Neural cell (in vitro differentiated cells): ENCODE results near the gene PPIL6. TPM values are rescaled to one million over a fixed set of nuclear protein-coding genes. Genes with fewer than 3 reads are reported as not detected.

Source experiments
- H2AFZ ChIP-seq: fragments of 200-600, 300-800 bp; sonication (generic), shearing (Covaris generic); 2 replicates; pipeline ENCODE4 v1.6.0; 2014; ENCODE audit warnings: low read depth, mild to moderate bottlenecking, antibody characterized with exemption, low read length, moderate library complexity
- H3F3A ChIP-seq: fragments of 200-600 bp; shearing (Covaris generic); 2 replicates; pipeline ENCODE4 v1.6.1; 2016; ENCODE audit warnings: mild to moderate bottlenecking, moderate library complexity, mixed read lengths, antibody characterized with exemption, low read length; ENCODE audit not compliant: insufficient read depth, poor library complexity, severe bottlenecking
- H3K27ac ChIP-seq: fragments of 200-600, 300-800 bp; sonication (generic), shearing (Covaris generic); 2 replicates; pipeline ENCODE4 v1.5.1; 2014; ENCODE audit warnings: mild to moderate bottlenecking, low read length, moderate library complexity
- H3K27me3 ChIP-seq: fragments of 300-800, 200-600 bp; sonication (generic), shearing (Covaris generic); 2 replicates; pipeline ENCODE4 v1.6.0; 2014; ENCODE audit warnings: mild to moderate bottlenecking, low read depth, low read length, moderate library complexity; ENCODE audit not compliant: insufficient read depth
- H3K36me3 ChIP-seq: fragments of 300-800, 200-600 bp; sonication (generic), shearing (Covaris generic); 2 replicates; pipeline ENCODE4 v1.5.1; 2014; ENCODE audit warnings: mild to moderate bottlenecking, antibody characterized with exemption, low read length, moderate library complexity; ENCODE audit not compliant: insufficient read depth
- H3K4me2 ChIP-seq: fragments of 300-800, 200-600 bp; sonication (generic), shearing (Covaris generic); 2 replicates; pipeline ENCODE4 v1.6.0; 2014; ENCODE audit warnings: mild to moderate bottlenecking, low read length
- H3K4me3 ChIP-seq: fragments of 300-800, 200-600 bp; sonication (generic), shearing (Covaris generic); 2 replicates; pipeline ENCODE4 v1.5.1; 2014; ENCODE audit warnings: mild to moderate bottlenecking, low read length, moderate library complexity
- H3K79me2 ChIP-seq: fragments of 200-600 bp; shearing (Covaris generic); replicated peaks from 2 replicates; pipeline ENCODE4 v1.6.0; 2014; ENCODE audit warnings: mild to moderate bottlenecking, low read length, moderate library complexity; ENCODE audit not compliant: insufficient read depth
- H3K9ac ChIP-seq: fragments of 300-800, 200-600 bp; sonication (generic), shearing (Covaris generic); 2 replicates; pipeline ENCODE4 v1.6.1; 2016; ENCODE audit warnings: mild to moderate bottlenecking, low read length, mixed read lengths
- H3K9me2 ChIP-seq: fragments of 200-600 bp; shearing (Covaris generic); 2 replicates; pipeline ENCODE4 v1.6.1; 2016; ENCODE audit warnings: mild to moderate bottlenecking, low read length, mixed read lengths; ENCODE audit not compliant: insufficient read depth
- H3K9me3 ChIP-seq: fragments of 200-600, 300-800 bp; sonication (generic), shearing (Covaris generic); 2 replicates; pipeline ENCODE4 v1.6.1; 2016; ENCODE audit warnings: mild to moderate bottlenecking, mixed run types, low read length, moderate library complexity, mixed read lengths
- H4K20me1 ChIP-seq: fragments of 200-600 bp; shearing (Covaris generic); 2 replicates; pipeline ENCODE4 v1.6.1; 2016; ENCODE audit warnings: mild to moderate bottlenecking, mixed run types; ENCODE audit not compliant: insufficient read depth
- EP300 ChIP-seq: fragments of 450-650 bp; conservative IDR thresholded peaks from 2 replicates; pipeline ENCODE4 v1.6.1; 2014; ENCODE audit warnings: antibody characterized with exemption, mild to moderate bottlenecking, moderate library complexity; ENCODE audit not compliant: poor library complexity, severe bottlenecking
- EZH2 ChIP-seq: fragments of 200-600, 300-800 bp; shearing (Covaris generic), sonication (generic); IDR thresholded peaks from 2 replicates; pipeline ENCODE4 v1.6.1; 2014; ENCODE audit warnings: antibody characterized with exemption, low read length, borderline replicate concordance, mild to moderate bottlenecking; ENCODE audit not compliant: insufficient read depth, poor library complexity, severe bottlenecking
- MXI1 ChIP-seq: fragments of 450-650 bp; conservative IDR thresholded peaks from 2 replicates; pipeline ENCODE4 v1.6.1; 2014; ENCODE audit warnings: antibody characterized with exemption, mild to moderate bottlenecking; ENCODE audit not compliant: poor library complexity, severe bottlenecking
- POLR2AphosphoS5 ChIP-seq: IDR thresholded peaks from 2 replicates; pipeline ENCODE4 v1.6.1; 2012
- RAD21 ChIP-seq: fragments of 450-650 bp; conservative IDR thresholded peaks from 2 replicates; pipeline ENCODE4 v1.6.1; 2014; ENCODE audit warnings: antibody characterized with exemption, mild to moderate bottlenecking, moderate library complexity
- SMC3 ChIP-seq: fragments of 450-650 bp; conservative IDR thresholded peaks from 2 replicates; pipeline ENCODE4 v1.6.1; 2014; ENCODE audit warnings: antibody characterized with exemption, mild to moderate bottlenecking, moderate library complexity; ENCODE audit not compliant: poor library complexity
- TAF1 ChIP-seq: IDR thresholded peaks from 2 replicates; pipeline ENCODE4 v1.6.1; 2012; ENCODE audit warnings: low read depth
- polyA plus RNA-seq: library from polyadenylated mRNA; depleted of rRNA; stranded (reverse); fragments of >200 nt; gene quantifications from 2 replicates; pipeline ENCODE4 v1.2.3, GENCODE V29; 2014
- TF ChIP-seq, protein P1 (sequence below): fragments of 450-650 bp; IDR thresholded peaks from 2 replicates; pipeline ENCODE4 v1.5.1; 2014; ENCODE audit warnings: antibody characterized with exemption, mild to moderate bottlenecking, moderate library complexity; ENCODE audit not compliant: poor library complexity, severe bottlenecking
- TF ChIP-seq, protein P2 (sequence below): IDR thresholded peaks from 2 replicates; pipeline ENCODE4 v1.6.1; 2012; ENCODE audit warnings: borderline replicate concordance

The PPIL6 gene
- polyA plus RNA-seq, 1 donor from 2014 or later = 11.8 TPM

DNA sequence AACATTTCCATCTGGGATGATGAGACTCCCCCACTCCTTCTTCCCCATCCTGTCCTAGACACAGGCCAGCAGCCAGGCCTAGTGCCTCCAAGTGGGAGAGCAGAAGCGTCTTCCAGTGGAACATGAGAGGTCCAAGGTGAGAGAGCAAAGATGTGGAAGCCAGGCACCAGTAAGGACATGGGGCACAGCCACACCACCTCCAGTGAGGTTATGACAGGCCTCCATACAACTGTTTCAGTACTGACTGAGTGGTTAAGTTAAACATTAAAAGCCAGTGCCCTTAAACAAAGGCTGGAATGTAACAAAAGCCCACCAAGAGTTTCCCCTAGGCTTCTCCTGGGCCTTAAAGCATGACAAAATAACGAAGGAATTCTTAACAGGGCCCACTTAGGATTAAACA is 37.3 kb upstream of the PPIL6 start:
- no peak overlapping the region for H3K4me2 ChIP-seq
- peak overlapping the region; percentile 42 for H3K4me3 ChIP-seq
- no peak for TF ChIP-seq EZH2
- TF ChIP-seq EP300 = no peak
- TF ChIP-seq POLR2AphosphoS5 = no peak
- TF ChIP-seq MXI1 = no peak
- TF ChIP-seq, protein P1, sequence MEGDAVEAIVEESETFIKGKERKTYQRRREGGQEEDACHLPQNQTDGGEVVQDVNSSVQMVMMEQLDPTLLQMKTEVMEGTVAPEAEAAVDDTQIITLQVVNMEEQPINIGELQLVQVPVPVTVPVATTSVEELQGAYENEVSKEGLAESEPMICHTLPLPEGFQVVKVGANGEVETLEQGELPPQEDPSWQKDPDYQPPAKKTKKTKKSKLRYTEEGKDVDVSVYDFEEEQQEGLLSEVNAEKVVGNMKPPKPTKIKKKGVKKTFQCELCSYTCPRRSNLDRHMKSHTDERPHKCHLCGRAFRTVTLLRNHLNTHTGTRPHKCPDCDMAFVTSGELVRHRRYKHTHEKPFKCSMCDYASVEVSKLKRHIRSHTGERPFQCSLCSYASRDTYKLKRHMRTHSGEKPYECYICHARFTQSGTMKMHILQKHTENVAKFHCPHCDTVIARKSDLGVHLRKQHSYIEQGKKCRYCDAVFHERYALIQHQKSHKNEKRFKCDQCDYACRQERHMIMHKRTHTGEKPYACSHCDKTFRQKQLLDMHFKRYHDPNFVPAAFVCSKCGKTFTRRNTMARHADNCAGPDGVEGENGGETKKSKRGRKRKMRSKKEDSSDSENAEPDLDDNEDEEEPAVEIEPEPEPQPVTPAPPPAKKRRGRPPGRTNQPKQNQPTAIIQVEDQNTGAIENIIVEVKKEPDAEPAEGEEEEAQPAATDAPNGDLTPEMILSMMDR = no peak
- TF ChIP-seq RAD21 = no peak
- TF ChIP-seq, protein P2, sequence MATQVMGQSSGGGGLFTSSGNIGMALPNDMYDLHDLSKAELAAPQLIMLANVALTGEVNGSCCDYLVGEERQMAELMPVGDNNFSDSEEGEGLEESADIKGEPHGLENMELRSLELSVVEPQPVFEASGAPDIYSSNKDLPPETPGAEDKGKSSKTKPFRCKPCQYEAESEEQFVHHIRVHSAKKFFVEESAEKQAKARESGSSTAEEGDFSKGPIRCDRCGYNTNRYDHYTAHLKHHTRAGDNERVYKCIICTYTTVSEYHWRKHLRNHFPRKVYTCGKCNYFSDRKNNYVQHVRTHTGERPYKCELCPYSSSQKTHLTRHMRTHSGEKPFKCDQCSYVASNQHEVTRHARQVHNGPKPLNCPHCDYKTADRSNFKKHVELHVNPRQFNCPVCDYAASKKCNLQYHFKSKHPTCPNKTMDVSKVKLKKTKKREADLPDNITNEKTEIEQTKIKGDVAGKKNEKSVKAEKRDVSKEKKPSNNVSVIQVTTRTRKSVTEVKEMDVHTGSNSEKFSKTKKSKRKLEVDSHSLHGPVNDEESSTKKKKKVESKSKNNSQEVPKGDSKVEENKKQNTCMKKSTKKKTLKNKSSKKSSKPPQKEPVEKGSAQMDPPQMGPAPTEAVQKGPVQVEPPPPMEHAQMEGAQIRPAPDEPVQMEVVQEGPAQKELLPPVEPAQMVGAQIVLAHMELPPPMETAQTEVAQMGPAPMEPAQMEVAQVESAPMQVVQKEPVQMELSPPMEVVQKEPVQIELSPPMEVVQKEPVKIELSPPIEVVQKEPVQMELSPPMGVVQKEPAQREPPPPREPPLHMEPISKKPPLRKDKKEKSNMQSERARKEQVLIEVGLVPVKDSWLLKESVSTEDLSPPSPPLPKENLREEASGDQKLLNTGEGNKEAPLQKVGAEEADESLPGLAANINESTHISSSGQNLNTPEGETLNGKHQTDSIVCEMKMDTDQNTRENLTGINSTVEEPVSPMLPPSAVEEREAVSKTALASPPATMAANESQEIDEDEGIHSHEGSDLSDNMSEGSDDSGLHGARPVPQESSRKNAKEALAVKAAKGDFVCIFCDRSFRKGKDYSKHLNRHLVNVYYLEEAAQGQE = no peak
- TF ChIP-seq TAF1 = no peak
- TF ChIP-seq SMC3 = no peak

DNA sequence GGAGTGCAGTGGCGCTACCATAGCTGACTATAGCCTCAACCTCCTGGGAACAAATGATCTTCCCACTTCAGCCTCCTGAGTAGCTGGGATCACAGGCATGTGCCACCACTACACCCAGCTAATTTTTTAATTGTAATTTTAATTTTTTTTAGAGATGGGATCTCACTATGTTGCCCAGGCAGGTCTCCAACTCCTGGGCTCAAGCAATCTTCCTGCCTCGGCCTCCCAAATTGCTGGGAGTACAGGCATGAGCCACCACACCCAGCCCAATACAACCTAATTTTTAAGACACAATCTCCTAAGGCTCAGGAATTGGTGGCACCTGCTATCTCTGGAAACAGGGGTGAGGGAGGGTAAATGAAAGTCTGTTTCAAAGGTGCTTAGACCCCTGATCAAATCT is 36.8 kb upstream of the PPIL6 start:
- H3K4me2 ChIP-seq = no peak overlapping the region
- H3K27me3 ChIP-seq = no peaks in the 10 kb centered on the region
- H3K79me2 ChIP-seq = no peaks in the 10 kb centered on the region
- no peak for TF ChIP-seq TAF1
- no peak for TF ChIP-seq RAD21
- no peak for TF ChIP-seq SMC3
- TF ChIP-seq, protein P2 = no peak
- H3K9me3 ChIP-seq = no peaks in the 10 kb centered on the region
- H4K20me1 ChIP-seq = no peaks in the 10 kb centered on the region
- H3K36me3 ChIP-seq = peaks cover 4% of the 10 kb centered on the region
- no peaks in the 10 kb centered on the region for H3F3A ChIP-seq
- H3K9me2 ChIP-seq = no peaks in the 10 kb centered on the region
- H3K9ac ChIP-seq = no peak overlapping the region
- no peak overlapping the region for H3K27ac ChIP-seq
- no peak overlapping the region for H2AFZ ChIP-seq
- H3K4me3 ChIP-seq = no peak overlapping the region

More for the DNA sequence above, 37.3 kb upstream of the PPIL6 start:
- no peak overlapping the region for H3K27ac ChIP-seq
- peaks cover 4% of the 10 kb centered on the region for H3K36me3 ChIP-seq
- no peak overlapping the region for H3K9ac ChIP-seq
- H3K9me2 ChIP-seq = no peaks in the 10 kb centered on the region
- H2AFZ ChIP-seq = no peak overlapping the region
- H3K79me2 ChIP-seq = no peaks in the 10 kb centered on the region
- H3K27me3 ChIP-seq = no peaks in the 10 kb centered on the region
- H3K9me3 ChIP-seq = no peaks in the 10 kb centered on the region
- no peaks in the 10 kb centered on the region for H4K20me1 ChIP-seq
- no peaks in the 10 kb centered on the region for H3F3A ChIP-seq
